ENCODE measurements around the gene ZBTB16.

ZBTB16 gene

GRCh38 chr11:114295676-114296604 lies 236.4 kb downstream of the ZBTB16 start, which contains the start of gene NNMT:
Gene NNMT (plus strand): TSS chr11:114296399. CDS start chr11:114296557, 158 bp downstream.
- no peak for DNase-seq

GRCh38 chr11:114296605-114297372 lies 237.3 kb downstream of the ZBTB16 start:
- no peak for DNase-seq

- no peak for DNase-seq
These were observed 238.5 kb downstream of the ZBTB16 start for GRCh38 chr11:114297806-114298709.

- no peak for DNase-seq
These were observed 239.2 kb downstream of the ZBTB16 start for GRCh38 chr11:114298710-114299109.

Data from nucleus accumbens (tissue), 56 donors.